Dermis blood vessel endothelial cell (primary cell): Measurements from ENCODE around the gene HRK. TPM values are rescaled to one million over a fixed set of nuclear protein-coding genes. Genes with fewer than 3 reads are reported as not detected.
"Not testable (repeated sequence)": the region's sequence is repeated elsewhere in the genome, so short reads cannot be mapped to it uniquely, and the experiment has no call there.

Source experiments
- DNase-seq: peaks from one replicate; pipeline ENCODE4 v3.0.0; 2010
- total RNA-seq: library from RNA; depleted of rRNA; stranded (reverse); fragments of >200 nt; gene quantifications from 2 replicates; pipeline ENCODE4 v1.2.3, GENCODE V29; 2014

Gene HRK
- total RNA-seq, 1 donor from 2014 or later: not detected

DNA sequence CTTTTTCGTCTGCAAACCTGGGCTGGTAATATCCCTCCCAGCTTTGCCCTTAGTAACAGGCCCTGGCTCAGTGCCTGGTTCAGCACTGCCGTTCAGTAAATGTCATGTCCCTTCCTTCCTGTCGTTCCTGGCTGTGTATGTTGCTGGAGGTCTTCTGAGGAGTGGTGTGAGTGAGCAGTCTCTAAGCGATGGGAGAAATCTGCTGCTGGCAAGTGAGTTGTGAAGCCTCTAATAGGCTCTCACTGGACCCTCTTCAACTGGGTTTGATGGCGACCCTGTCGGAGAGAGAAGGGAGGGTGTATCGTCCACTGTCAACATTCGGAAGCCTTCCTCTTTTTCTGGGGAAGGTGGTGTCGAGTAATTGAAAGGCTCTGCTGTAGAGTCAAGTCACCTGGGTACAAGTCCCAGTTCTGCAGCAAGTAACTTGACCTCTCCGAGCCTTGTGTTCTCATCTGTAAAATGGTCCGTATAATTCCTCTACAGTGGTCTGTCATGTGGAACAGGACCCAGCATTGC lies 62.8 kb downstream of the HRK start:
- DNase-seq: peak; percentile 74

DNA sequence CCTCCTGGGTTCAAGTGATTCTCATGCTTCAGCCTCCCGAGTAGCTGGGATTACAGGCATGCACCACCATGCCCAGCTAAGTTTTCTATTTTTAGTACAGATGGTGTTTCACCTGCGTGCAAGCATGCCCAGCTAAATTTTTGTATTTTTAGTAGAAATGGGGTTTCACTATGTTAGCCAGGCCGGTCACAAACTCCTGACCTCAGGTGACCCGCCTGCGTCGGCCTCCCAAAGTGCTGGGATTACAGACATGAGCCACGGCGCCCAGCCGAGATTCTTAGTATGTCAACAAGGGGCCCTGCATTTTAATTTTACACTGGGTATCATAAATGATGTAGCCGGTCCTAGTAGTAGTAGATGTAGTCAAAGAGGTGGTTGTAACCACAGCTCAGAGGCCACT lies 66.5 kb downstream of the HRK start:
- not testable (repeated sequence) for DNase-seq

DNA sequence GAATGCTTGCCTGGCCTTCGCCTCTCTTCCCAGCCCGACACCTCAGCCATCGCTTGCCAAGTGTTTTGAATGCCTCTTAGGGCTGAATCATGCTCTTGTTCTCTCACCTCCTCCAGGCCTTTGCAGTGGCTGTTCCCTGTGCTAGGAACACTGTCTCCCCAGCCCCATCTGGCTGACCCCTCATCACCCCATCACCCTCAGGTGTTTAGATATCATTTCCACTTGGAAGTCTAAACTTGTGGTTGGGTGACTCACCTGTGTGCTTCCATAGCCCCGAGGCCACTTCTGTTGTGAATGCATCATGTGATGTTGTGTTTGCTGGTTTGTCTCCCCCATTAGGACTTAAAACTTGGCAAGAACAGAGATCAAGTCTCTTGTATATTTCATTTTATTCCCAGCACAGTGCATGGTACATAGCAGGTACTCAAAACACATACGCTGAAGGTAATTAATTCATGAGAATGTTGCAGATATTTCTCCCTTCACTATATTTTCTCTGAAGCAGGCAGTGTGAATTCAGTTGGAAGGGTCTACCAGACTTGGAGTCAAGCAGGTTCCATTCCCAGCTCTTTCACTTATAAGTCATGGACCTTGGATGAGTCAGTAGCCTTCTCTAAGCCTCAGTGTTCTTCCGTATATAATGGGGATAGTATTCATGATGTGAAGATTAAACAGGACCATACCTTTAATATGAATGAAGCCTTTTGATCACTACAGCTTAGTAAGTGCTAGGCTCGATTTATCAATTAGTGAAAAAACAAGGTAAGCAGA lies 67.8 kb downstream of the HRK start:
- no peak for DNase-seq

DNA sequence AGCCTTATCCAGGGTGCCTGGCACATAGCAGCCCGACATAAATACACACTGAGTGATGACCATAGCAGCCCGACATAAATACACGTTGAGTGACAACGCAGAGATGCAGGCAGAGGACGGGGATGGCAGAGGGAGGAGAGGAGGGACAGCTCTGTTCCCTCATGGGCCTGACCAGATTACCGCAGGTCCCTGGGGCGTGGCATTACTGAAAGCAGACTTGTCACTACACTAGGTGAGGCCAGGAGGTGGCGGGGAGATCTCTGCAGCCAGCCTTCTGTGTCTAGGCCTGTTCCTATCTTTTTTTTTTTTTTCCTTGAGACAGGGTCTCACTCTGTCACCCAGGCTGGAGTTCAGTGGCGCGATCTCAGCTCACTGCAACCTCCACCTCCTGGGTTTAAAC lies 69.0 kb downstream of the HRK start:
- DNase-seq: no peak

DNA sequence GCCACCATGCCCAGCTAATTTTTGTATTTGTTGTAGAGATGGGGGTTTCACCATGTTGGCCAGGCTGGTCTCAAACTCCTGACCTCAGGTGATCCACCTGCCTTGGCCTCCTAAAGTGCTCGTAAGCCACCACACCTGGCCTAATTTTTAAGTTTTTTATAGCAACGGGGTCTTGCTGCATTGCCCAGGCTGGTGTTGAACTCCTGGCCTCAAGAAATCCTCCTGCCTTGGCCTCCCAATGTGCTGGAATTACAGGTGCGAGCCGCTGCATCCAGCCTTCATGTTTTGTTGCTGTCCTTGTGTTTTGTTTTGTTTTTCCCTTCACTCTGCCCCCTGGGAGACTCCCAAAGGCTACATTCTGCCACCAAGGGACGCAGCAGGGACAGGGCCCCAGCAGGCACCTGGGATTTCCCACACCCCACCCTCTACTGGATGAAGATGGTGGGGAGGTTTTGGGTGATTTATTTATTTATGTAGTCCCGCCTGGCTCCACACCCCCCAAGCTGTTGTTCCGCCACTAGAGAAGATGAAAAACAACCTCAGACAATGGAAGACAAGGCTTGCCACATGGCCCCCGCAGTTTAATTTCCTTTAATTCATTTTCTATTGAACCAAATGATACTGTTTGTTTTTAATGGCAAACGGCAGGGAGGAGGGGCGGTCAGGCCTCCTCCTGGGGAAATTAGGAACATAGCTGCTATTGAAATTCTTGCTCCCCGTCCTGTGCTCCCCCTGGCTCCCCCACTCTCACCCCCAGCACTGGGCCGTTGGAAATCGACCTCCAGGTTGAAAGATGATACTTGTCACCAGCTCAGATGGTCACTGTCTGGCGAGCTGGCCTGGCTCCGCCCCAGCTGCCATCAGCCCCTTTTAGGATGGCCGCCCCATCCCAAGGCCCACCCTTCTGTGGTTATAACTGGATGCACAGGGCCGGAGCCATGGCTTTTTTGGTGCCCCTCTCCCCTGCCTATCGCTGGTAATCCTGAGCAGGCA lies 72.8 kb downstream of the HRK start:
- DNase-seq: no peak

DNA sequence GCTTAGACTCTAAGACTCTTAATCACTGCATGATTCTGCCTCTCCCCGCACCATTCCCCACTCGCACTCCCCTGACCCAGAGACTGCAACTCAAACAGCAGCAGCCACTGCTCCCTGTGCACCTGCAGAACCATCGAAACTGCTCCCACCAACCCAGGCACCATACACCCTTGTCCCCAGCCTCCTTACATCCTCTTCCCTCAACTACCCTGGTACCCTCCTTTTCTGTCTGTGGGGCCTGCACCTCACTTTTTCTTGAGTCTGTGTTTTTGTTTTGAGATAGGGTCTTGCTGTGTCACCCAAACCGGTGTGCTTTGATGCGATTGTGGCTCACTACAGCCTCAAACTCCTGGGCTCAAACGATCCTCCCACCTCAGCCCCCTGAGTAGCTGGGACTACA lies 73.7 kb downstream of the HRK start:
- no peak for DNase-seq

DNA sequence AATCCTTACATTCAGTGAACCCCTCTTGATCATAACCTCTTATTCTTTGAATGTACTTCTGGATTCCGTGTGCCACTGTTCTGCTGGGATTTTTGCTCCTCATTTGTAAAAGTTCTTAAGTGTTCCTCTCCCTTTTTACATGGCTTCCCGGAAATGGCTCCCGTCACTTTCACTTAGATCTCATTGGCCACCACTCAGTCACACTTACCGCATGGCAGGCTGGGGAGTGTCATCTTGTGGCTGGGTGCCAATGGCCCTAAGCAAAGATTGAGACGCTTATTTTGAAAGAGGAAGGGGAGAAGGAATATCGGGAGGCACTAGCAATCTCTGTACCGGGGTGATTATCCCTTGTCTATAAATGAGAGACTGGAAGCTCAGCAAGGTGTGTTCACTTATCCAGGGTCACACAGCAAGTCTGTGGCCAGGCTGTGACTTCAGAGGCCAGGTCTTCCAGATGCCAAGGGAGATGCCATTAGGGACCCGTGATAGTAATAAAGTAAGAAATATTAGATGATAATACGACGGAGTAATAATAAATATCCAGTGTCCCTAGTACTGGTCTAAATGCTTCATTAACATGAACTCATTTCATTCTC lies 74.3 kb downstream of the HRK start:
- no peak for DNase-seq

Other genes with a start within 250 kb of the HRK start
- 44.4 and 54.6 TPM in 2 replicates for gene SPRING1, start 143.4 kb downstream of the HRK start, total RNA-seq
- 2.2 and 2.9 TPM in 2 replicates for gene RNFT2, start 143.1 kb downstream of the HRK start, total RNA-seq
- gene FBXW8, start 29.5 kb upstream of the HRK start, total RNA-seq: 15.5 and 16.0 TPM in 2 replicates
- gene TESC, start 218.0 kb upstream of the HRK start, total RNA-seq: 1.5 and 18.4 TPM in 2 replicates